ENCODE results near the gene SLC43A3.

SLC43A3 gene

GRCh38 chr11:57357856-57358255 lies 69.1 kb downstream of the SLC43A3 start:
- no peak for DNase-seq (ENCODE audit: extremely low spot score)
- no peak for TF ChIP-seq CTCF (IDR thresholded peaks at IDR 0.05; ENCODE audit: control extremely low read depth, extremely low read depth, low read depth, missing control alignments)
- CTCF ChIA-PET, result interaction anchor here (1.1 to 6.2 kb wide), 6 partner anchors 8 to 210 kb away, joined by 3 to 32 read pairs (median 3); partner anchors contain the start of genes P2RX3 and UBE2L6
- POLR2A ChIA-PET, result interaction anchor here (0.5 kb wide), 1 partner anchor 43 kb away, joined by 5 read pairs; no protein-coding TSS in a partner anchor

GRCh38 chr11:57357310-57357709 lies 69.6 kb downstream of the SLC43A3 start:
- CTCF ChIA-PET, result interaction anchor here (1.1 to 6.2 kb wide), 5 partner anchors 9 to 211 kb away, joined by 3 to 32 read pairs (median 4); partner anchors contain the start of genes P2RX3 and UBE2L6
- POLR2A ChIA-PET, result interaction anchor here (0.5 kb wide), 1 partner anchor 44 kb away, joined by 5 read pairs; no protein-coding TSS in a partner anchor
- no peak for DNase-seq (ENCODE audit: extremely low spot score)
- TF ChIP-seq CTCF (IDR thresholded peaks at IDR 0.05; ENCODE audit: control extremely low read depth, extremely low read depth, low read depth, missing control alignments), result no peak

All from GM10248 (cell line).